ENCODE results near the gene SPTBN4. TPM values are rescaled to one million over a fixed set of nuclear protein-coding genes. Genes with fewer than 3 reads are reported as not detected.
"Not testable (repeated sequence)": the region's sequence is repeated elsewhere in the genome, so short reads cannot be mapped to it uniquely, and the experiment has no call there.

The SPTBN4 gene
- polyA plus RNA-seq, 1 donor from 2014 or later: 12.7 TPM

GRCh38 chr19:40497214-40497613 lies 30.4 kb downstream of the SPTBN4 start (continued):
- no peak for TF ChIP-seq CTCF (IDR thresholded peaks at IDR 0.05; ENCODE audit: poor library complexity, severe bottlenecking)

- no peaks in the 10 kb centered on the region for H3K36me3 ChIP-seq (ENCODE audit: insufficient read depth, low read length)
- TF ChIP-seq TAF1 (IDR thresholded peaks at IDR 0.05; ENCODE audit: low read depth) (no peak), MXI1 (conservative IDR thresholded peaks at IDR 0.05; ENCODE audit: poor library complexity, severe bottlenecking) (no peak), CTCF (IDR thresholded peaks at IDR 0.05; ENCODE audit: poor library complexity, severe bottlenecking) (no peak), POLR2AphosphoS5 (IDR thresholded peaks at IDR 0.05) (no peak), SMC3 (conservative IDR thresholded peaks at IDR 0.05; ENCODE audit: poor library complexity) (no peak), EP300 (conservative IDR thresholded peaks at IDR 0.05; ENCODE audit: poor library complexity, severe bottlenecking) (no peak), EZH2 (IDR thresholded peaks at IDR 0.05; ENCODE audit: borderline replicate concordance, insufficient read depth, low read length, poor library complexity, severe bottlenecking) (no peak), RAD21 (conservative IDR thresholded peaks at IDR 0.05) (no peak), REST (IDR thresholded peaks at IDR 0.05; ENCODE audit: borderline replicate concordance) (no peak)
Observed at GRCh38 chr19:40499320-40499719, 32.5 kb downstream of the SPTBN4 start.

GRCh38 chr19:40500678-40501530 lies 34.1 kb downstream of the SPTBN4 start:
- not testable (repeated sequence) for H3K9me3 ChIP-seq (ENCODE audit: low read length); H2AFZ ChIP-seq (ENCODE audit: low read depth, low read length); H3K9ac ChIP-seq (ENCODE audit: low read length); H3K4me3 ChIP-seq (ENCODE audit: low read length); H3F3A ChIP-seq (ENCODE audit: insufficient read depth, low read length, poor library complexity, severe bottlenecking); H3K4me2 ChIP-seq (ENCODE audit: low read length); H3K79me2 ChIP-seq (replicated peaks; ENCODE audit: insufficient read depth, low read length); H3K27ac ChIP-seq (ENCODE audit: low read length); H3K27me3 ChIP-seq (ENCODE audit: insufficient read depth, low read depth, low read length); H3K36me3 ChIP-seq (ENCODE audit: insufficient read depth, low read length); H3K9me2 ChIP-seq (ENCODE audit: insufficient read depth, low read length); H4K20me1 ChIP-seq (ENCODE audit: insufficient read depth)

More at GRCh38 chr19:40499320-40499719, 32.5 kb downstream of the SPTBN4 start:
- Histone ChIP-seq H3K9me2 (ENCODE audit: insufficient read depth, low read length) (no peaks in the 10 kb centered on the region), H3K27me3 (ENCODE audit: insufficient read depth, low read depth, low read length) (no peaks in the 10 kb centered on the region), H3K79me2 (replicated peaks; ENCODE audit: insufficient read depth, low read length) (no peaks in the 10 kb centered on the region), H3K4me3 (ENCODE audit: low read length) (no peak overlapping the region), H3K9ac (ENCODE audit: low read length) (no peak overlapping the region), H4K20me1 (ENCODE audit: insufficient read depth) (no peaks in the 10 kb centered on the region), H2AFZ (ENCODE audit: low read depth, low read length) (no peak overlapping the region), H3K27ac (ENCODE audit: low read length) (no peak overlapping the region), H3K4me2 (ENCODE audit: low read length) (no peak overlapping the region), H3F3A (ENCODE audit: insufficient read depth, low read length, poor library complexity, severe bottlenecking) (no peaks in the 10 kb centered on the region), H3K9me3 (ENCODE audit: low read length) (no peaks in the 10 kb centered on the region)

Measured in neural cell (in vitro differentiated cells).